Measurements from ENCODE around the gene ZDHHC13.

ZDHHC13 gene

DNA sequence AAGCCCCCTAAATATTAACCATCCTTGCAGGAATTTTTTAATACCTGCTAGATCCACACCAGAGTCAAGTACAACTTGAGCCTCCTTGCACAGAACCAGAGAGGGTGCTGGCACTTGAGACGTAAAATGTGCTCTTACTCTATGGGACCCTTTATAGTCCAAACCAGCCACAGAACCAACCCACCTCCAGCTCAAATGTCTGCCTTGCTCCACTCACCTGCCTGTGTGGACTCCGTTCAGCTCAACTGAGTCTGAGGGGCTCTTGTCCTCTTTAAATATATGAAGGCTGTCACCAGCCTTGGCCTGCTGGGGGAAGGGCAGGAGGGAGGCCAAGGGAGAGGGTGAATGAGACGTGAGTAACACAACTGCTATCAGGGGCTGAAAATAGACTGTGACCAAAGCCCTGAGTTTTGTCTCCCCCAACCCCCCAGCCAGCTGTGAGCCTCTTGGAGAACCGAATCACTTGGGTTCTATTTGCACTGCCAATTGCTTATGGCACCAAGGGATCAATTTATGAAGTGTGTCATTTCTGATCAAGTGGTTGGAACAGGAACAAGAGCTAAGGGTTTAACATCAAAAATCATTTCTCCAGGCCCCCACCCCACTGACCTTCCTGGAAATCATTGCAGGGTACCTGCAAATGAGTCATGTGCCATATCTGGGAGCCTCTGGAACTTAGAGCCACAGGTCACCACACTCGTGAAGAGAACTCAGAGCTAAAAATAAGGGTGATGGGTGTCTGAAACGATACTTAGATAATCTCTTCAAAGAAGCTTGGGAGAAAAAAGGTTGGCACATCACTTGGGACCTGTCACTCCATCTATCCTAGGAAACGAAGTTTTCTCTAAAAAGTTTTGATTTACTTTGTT lies 85.0 kb downstream of the ZDHHC13 start, which contains the start of gene CSRP3:
Gene CSRP3, minus strand, starts transcription at position 247 of the 869 bp plus-strand sequence. CDS start 9,535 bp downstream, outside the sequence.
- no peak for DNase-seq (ENCODE audit: low read depth in 2 of 3, low spot score in 2 of 3)

DNA sequence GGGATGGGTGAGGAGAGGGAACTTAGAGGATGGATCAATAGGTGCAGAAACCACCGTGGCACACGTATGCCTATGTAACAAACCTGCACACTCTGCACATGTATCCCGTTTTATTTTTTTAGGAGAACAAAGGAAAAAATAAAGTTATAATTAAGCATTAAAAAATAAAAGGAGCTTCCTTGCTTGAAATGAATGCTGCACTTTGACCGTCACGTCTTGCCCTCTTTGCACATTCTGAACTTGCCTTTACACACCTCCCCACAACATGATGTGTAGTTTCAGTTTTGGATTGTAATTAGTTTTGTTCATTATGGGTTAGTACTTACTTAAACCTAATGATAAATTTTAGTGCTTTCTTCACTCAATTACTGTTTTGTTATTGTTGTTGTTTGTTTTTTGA lies 87.9 kb downstream of the ZDHHC13 start:
- no peak for DNase-seq (ENCODE audit: low read depth in 2 of 3, low spot score in 2 of 3)

DNA sequence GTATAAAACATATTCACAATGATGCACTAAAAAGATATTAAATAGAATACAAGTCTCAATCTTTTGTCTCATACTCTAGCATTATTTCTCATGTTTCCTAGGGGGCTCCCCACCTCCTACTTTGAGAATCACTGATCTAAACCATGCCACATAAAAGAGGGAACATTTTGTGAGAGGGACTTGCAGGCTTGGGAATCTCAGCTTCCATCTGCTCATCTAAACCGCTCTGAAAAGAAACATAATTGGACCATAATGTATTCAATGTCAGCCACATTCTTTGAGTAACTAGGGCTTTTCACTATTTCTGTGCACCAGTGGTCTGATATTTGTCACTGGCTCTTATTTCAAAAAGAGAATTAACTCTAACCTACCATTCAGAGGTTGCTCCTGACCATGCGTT lies 91.2 kb downstream of the ZDHHC13 start:
- DNase-seq (ENCODE audit: low read depth in 2 of 3, low spot score in 2 of 3) = no peak

- DNase-seq (ENCODE audit: low read depth in 2 of 3, low spot score in 2 of 3) = no peak
Observed at GRCh38 chr11:19208959-19209546, 92.1 kb downstream of the ZDHHC13 start.

DNA sequence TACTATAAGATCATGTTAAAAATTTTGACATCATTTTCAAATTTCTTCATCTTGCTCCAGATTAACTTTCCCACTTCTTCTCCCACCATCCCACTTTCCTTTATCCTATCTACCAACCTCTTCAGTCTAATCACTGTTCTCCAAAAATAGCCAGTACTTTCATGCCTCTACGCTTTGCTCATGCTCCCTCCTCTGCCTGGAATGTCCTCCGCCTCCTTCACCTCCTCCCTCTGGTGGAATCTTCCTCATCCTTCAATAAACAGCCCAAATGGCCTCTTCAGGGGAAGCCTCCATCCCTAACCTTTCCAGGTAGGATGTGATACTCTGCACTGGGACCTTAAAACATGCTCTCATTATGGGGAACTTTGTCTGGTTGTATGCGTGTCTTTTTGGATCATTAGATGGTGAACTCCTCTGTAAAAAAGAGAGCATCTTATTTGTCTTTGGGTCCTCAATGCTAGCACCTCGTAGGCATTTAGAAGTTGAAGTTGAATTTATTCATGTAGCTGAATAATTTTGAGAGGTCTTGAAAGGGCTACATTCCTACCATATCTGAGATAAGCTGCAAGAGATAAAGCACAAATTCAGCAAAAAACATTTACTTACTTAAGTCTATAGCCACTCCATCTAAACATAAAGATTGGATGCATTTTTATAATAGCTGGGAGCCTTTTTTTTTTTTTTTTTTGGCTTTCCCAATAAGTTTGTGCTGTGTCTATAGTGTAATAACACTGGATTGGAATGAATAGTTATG lies 92.8 kb downstream of the ZDHHC13 start:
- DNase-seq (ENCODE audit: low read depth in 2 of 3, low spot score in 2 of 3) = no peak

DNA sequence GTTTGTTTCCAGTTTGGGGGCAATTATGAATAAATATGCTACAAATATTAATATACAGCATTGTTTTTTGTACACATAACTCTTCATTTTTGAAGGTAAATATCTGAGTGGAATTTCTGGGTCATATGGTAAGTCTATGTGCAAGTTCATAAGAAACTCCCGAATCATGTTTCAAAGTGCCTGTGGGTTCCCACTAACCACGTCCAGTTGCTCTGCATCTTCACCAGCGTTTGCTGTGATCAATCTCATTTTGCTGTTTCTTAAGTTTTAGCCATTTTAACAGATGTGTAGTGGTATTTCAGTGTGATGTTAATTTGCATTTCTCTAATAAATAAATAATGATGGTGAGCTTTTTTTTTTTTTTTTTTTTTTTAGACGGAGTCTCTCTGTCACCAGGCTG lies 99.1 kb downstream of the ZDHHC13 start:
- DNase-seq (ENCODE audit: low read depth in 2 of 3, low spot score in 2 of 3) = no peak

- no peak for DNase-seq (ENCODE audit: low read depth in 2 of 3, low spot score in 2 of 3)
Observed at GRCh38 chr11:19216709-19217374, 99.9 kb downstream of the ZDHHC13 start.

DNA sequence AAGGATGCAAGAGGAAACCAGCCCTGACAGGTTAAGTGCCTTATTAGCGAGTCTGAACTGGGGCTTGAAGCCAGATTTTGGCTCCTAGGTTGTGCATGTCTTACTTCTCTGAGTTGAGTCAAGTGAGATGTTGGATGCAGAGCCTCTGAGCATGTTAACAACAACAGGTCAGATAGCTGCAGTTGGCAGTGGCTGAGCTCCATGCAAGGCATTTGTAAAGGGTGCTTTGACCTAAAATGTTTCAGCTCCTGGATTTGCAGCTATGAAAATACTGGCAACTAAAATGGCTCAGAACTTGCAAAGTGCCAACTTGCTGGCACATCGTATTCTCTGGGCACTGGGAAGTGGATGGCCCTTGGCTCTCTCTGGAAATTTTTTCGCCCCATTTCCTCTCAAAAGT lies 101.2 kb downstream of the ZDHHC13 start:
- no peak for DNase-seq (ENCODE audit: low read depth in 2 of 3, low spot score in 2 of 3)

- DNase-seq (ENCODE audit: low read depth in 2 of 3, low spot score in 2 of 3) = no peak
Observed at GRCh38 chr11:19218786-19219460, 102.0 kb downstream of the ZDHHC13 start.

DNA sequence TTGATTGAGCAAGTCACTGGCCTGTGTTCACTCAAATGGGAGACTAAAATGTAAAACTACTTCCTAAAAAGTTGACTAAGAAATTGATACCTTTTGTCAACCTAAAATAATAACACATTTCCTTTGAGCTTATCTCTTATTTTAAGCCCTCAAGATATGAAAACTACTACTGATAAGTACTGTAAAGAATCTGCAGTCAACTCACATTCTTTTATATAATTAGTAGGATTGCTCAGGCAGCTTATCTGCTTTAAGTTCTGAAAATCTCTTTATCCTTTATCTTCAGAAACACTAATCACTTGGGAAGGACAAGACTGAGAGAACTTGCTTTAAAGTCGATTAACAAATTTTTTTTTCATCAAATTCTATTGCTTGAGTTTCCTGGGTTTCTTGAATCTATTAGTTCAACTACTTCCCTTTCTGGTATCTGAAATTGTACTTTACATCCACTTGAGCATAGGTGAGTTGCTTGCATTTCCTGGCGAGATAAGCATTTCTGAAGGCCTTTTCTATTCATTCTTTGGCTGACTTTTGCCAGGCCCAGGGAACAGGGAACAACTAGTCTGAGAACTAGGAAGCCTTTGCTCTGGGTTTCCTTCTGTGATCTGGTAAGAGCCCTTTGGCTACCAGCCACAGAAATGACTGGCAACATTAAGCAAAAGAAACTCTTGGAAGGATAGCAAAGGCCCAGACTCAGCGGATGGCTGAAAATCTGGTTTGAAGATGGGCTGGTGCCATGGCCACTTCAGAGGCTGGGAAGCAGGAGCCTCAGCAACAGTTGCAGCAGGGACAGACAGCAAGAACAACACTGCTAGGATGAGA lies 104.1 kb downstream of the ZDHHC13 start:
- no peak for DNase-seq (ENCODE audit: low read depth in 2 of 3, low spot score in 2 of 3)

DNA sequence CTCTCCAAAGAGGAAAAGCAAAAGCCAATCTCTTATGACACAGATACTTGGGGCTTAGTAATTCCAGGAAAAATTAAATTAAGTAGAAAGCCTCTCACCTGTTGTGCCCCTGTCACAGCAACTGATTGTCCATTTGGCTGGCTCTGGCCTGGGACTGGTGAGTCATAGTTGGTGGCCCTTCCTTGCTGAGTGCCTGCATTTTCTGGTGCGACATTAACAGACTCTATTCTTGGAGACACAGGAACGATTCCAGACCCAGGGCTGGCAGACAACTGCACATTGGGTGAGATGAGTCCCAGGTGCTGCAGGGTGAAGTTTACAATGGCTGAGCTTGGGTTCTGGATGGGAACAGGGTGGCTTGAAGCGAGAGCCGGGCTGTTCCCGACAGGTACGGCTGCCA lies 108.2 kb downstream of the ZDHHC13 start:
- DNase-seq (ENCODE audit: low read depth in 2 of 3, low spot score in 2 of 3) = no peak

- no peak for DNase-seq (ENCODE audit: low read depth in 2 of 3, low spot score in 2 of 3)
Observed at GRCh38 chr11:19225581-19225980, 108.6 kb downstream of the ZDHHC13 start.

Measured in activated CD8-positive, alpha-beta memory T cell treated with anti-CD3 and anti-CD28 coated beads for 48 hours (primary cell).